Right atrium auricular region (tissue), 2 donors: ENCODE results near the gene OR5A1. TPM values are rescaled to one million over a fixed set of nuclear protein-coding genes. Genes with fewer than 3 reads are reported as not detected.

Experiments
- DNase-seq: peaks from one replicate; pipeline ENCODE4 v3.0.0-alpha.2; 2019; ENCODE audit warnings: low spot score
- H3K27ac ChIP-seq, 2 donors: fragments of 200-600 bp; sonication (generic); 1 replicate in 1 of 2; 2 replicates in 1 of 2; pipeline ENCODE4 v1.5.1; 2016 to 2019
- H3K27me3 ChIP-seq, 2 donors: fragments of 200-600 bp; sonication (generic); one replicate each; pipeline versions ENCODE4 v1.5.1 to v1.6.0; 2017 to 2019
- H3K36me3 ChIP-seq: fragments of 200-600 bp; sonication (generic); one replicate; pipeline ENCODE4 v1.5.1; 2016
- H3K4me1 ChIP-seq, 2 donors: fragments of 200-600 bp; sonication (generic); one replicate each; pipeline versions ENCODE4 v1.5.1 to v1.6.0; 2017 to 2019
- H3K4me3 ChIP-seq, 2 donors: fragments of 200-600 bp; sonication (generic); 1 replicate in 1 of 2; 2 replicates in 1 of 2; pipeline ENCODE4 v1.5.1; 2017 to 2019; ENCODE audit warnings: mild to moderate bottlenecking in 1 of 2, moderate library complexity in 1 of 2
- H3K9me3 ChIP-seq, 2 donors: fragments of 200-600 bp; sonication (generic); one replicate each; pipeline ENCODE4 v1.5.1; 2019
- CTCF ChIP-seq, 2 donors: fragments of 200-600 bp; sonication (generic); IDR thresholded peaks; one replicate each; pipeline ENCODE4 v1.5.1; 2019; ENCODE audit warnings: antibody characterized with exemption in 2 of 2
- total RNA-seq, 2 donors: library from RNA; depleted of rRNA; stranded (reverse); fragments of >200 nt; gene quantifications; one replicate each; pipeline ENCODE4 v1.1.0, GENCODE V29; 2016

Gene OR5A1
- total RNA-seq, result not detected

GRCh38 chr11:59436169-59436568 is at the start of gene OR5A1:
OR5A1 (plus strand) TSS chr11:59436469; CDS start chr11:59443169, 6,700 bp downstream.
- no peak for TF ChIP-seq CTCF (IDR thresholded peaks at IDR 0.05)

GRCh38 chr11:59394186-59394585 is 42.1 kb upstream of the OR5A1 start:
- Histone ChIP-seq H3K4me1 (no peaks in the 10 kb centered on the region), H3K36me3 (no peaks in the 10 kb centered on the region), H3K27ac (no peak overlapping the region), H3K27me3 (no peaks in the 10 kb centered on the region), H3K4me3 (no peak overlapping the region), H3K9me3 (no peaks in the 10 kb centered on the region)
- no peak for DNase-seq
- TF ChIP-seq CTCF (IDR thresholded peaks at IDR 0.05), result no peak

More at GRCh38 chr11:59436169-59436568, at the start of gene OR5A1:
- Histone ChIP-seq H3K27me3 (no peaks in the 10 kb centered on the region), H3K36me3 (no peaks in the 10 kb centered on the region), H3K4me3 (no peak within 1 kb of the TSS), H3K27ac (no peak within 1 kb of the TSS), H3K4me1 (no peaks in the 10 kb centered on the region), H3K9me3 (no peaks in the 10 kb centered on the region)
- no peak for DNase-seq

- H3K27me3 ChIP-seq, result no peaks in the 10 kb centered on the region
- no peak overlapping the region for H3K27ac ChIP-seq
- no peak overlapping the region for H3K4me3 ChIP-seq
- peaks cover 0 to 5% of the 10 kb centered on the region in 2 donors for H3K9me3 ChIP-seq
- no peak for DNase-seq
- no peaks in the 10 kb centered on the region for H3K4me1 ChIP-seq
- H3K36me3 ChIP-seq, result no peaks in the 10 kb centered on the region
- TF ChIP-seq CTCF (IDR thresholded peaks at IDR 0.05), result no peak
These were observed 35.6 kb upstream of the OR5A1 start for GRCh38 chr11:59400461-59401261.

- TF ChIP-seq CTCF (IDR thresholded peaks at IDR 0.05), result no peak
- H3K4me1 ChIP-seq, result no peaks in the 10 kb centered on the region
- H3K27me3 ChIP-seq, result no peaks in the 10 kb centered on the region
- DNase-seq, result no peak
- H3K4me3 ChIP-seq, result no peak overlapping the region
- H3K36me3 ChIP-seq, result no peaks in the 10 kb centered on the region
- no peak overlapping the region for H3K27ac ChIP-seq
- H3K9me3 ChIP-seq, result peaks cover 0 to 5% of the 10 kb centered on the region in 2 donors
These were observed 35.1 kb upstream of the OR5A1 start for GRCh38 chr11:59401262-59401552.

GRCh38 chr11:59403546-59403945 is 32.7 kb upstream of the OR5A1 start:
- no peak overlapping the region for H3K27ac ChIP-seq
- H3K27me3 ChIP-seq, result no peaks in the 10 kb centered on the region
- no peak overlapping the region for H3K4me3 ChIP-seq
- H3K9me3 ChIP-seq, result peaks cover 0 to 5% of the 10 kb centered on the region in 2 donors
- no peaks in the 10 kb centered on the region for H3K36me3 ChIP-seq
- no peak for TF ChIP-seq CTCF (IDR thresholded peaks at IDR 0.05)
- no peak for DNase-seq
- H3K4me1 ChIP-seq, result no peaks in the 10 kb centered on the region

- no peak for DNase-seq
These were observed 22.6 kb upstream of the OR5A1 start for GRCh38 chr11:59413646-59414045.

More at GRCh38 chr11:59413646-59414045, 22.6 kb upstream of the OR5A1 start:
- Histone ChIP-seq H3K4me3 (no peak overlapping the region), H3K27me3 (no peaks in the 10 kb centered on the region), H3K9me3 (no peaks in the 10 kb centered on the region), H3K27ac (no peak overlapping the region), H3K4me1 (no peaks in the 10 kb centered on the region), H3K36me3 (no peaks in the 10 kb centered on the region)
- no peak for TF ChIP-seq CTCF (IDR thresholded peaks at IDR 0.05)
